Thyroid gland (tissue), 4 donors: ENCODE data around the gene PIP4K2A.

Source experiments
- CTCF ChIP-seq, 6 experiments: fragments of 200-600 bp in 3 of 6; fragments of 450-650 bp in 3 of 6; sonication (generic) in 3 of 6; IDR thresholded peaks; one replicate each; pipeline ENCODE4 v1.5.1; 2016 to 2019; ENCODE audit warnings: antibody characterized with exemption in 6 of 6, mild to moderate bottlenecking in 2 of 6, inconsistent platforms in 1 of 6, moderate library complexity in 1 of 6
- POLR2A ChIP-seq, 2 donors: fragments of 450-650 bp; IDR thresholded peaks; one replicate each; pipeline ENCODE4 v1.6.1; 2017; ENCODE audit warnings: antibody characterized with exemption in 2 of 2, mild to moderate bottlenecking in 2 of 2, moderate library complexity in 1 of 2

DNA sequence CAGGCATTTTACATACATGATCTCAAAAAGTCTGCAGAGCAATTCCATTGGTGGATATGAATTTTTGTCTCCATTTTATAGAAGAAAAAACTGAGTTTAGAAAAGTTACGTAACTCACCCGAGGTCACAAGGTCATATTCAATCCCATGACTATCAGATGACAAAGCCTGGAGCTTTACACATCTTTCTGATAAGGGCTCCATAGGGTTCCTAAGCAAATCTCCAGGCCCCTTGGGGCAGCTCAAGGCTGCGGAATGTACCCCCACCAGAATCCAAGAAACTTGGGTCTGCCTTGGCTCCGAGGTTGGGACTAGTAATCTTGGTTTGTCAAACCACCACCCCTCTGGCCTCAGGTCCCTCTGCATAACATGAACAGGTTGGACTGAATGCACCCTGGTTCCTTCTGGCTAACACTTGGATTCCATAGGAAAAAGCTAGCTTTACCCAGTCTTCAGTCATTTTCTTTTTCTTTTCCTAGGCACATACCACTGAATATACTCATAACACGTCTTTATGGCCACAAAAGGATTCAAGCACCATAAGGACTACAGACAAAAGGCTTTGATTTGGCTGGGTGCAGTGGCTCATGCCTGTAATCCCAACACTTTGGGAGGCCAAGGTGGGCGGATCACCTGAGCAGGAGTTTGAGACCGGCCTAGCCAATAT, 55.5 kb downstream of the PIP4K2A start:
- TF ChIP-seq CTCF (IDR thresholded peaks at IDR 0.05) (no peak), POLR2A (IDR thresholded peaks at IDR 0.05) (no peak)
